Activated T-cell treated with anti-CD3 and anti-CD28 coated beads, Interleukin-2, amount 50 U/mL, for 72 hours (primary cell): ENCODE measurements around the gene DDX49. TPM values are rescaled to one million over a fixed set of nuclear protein-coding genes. Genes with fewer than 3 reads are reported as not detected.
"Not testable (repeated sequence)": the region's sequence is repeated elsewhere in the genome, so short reads cannot be mapped to it uniquely, and the experiment has no call there.

Experiments
- ATAC-seq, 2 donors: fragments of 150-1000 bp; cut with Tn5 transposase; replicated peaks in 1 of 2; 2 replicates each; pipeline ENCODE4 v1.10.0; 2021; ENCODE audit warnings: moderate library complexity in 2 of 2, mild to moderate bottlenecking in 1 of 2
- DNase-seq, 2 donors: peaks; one replicate each; pipeline ENCODE4 v3.0.0; 2021 to 2022; ENCODE audit warnings: mixed read lengths in 1 of 2
- H3K27ac Mint-ChIP-seq: one replicate; pipeline ENCODE4 v1.8.0; 2022; ENCODE audit warnings: mild to moderate bottlenecking, moderate library complexity, mixed read lengths
- H3K27me3 Mint-ChIP-seq: one replicate; pipeline ENCODE4 v1.8.0; 2022; ENCODE audit warnings: low read depth, mixed read lengths
- H3K36me3 Mint-ChIP-seq, 2 donors: one replicate each; pipeline ENCODE4 v1.8.0; 2022; ENCODE audit warnings: mixed read lengths in 2 of 2, mild to moderate bottlenecking in 1 of 2; ENCODE audit not compliant: insufficient read depth in 2 of 2
- H3K4me1 Mint-ChIP-seq: one replicate; pipeline ENCODE4 v1.8.0; 2022; ENCODE audit warnings: low read depth, mixed read lengths
- H3K4me3 Mint-ChIP-seq, 2 donors: one replicate each; pipeline ENCODE4 v1.8.0; 2022; ENCODE audit warnings: mild to moderate bottlenecking in 2 of 2, mixed read lengths in 2 of 2, moderate library complexity in 2 of 2
- H3K9me3 Mint-ChIP-seq, 2 donors: one replicate each; pipeline ENCODE4 v1.8.0; 2022; ENCODE audit warnings: mixed read lengths in 2 of 2
- total RNA-seq, 2 donors: library from RNA; stranded (reverse); gene quantifications; one replicate each; pipeline ENCODE4 v1.2.3, GENCODE V29; 2022

Gene DDX49
- total RNA-seq, 2 donors from 2014 or later, result 46.4 to 68.5 TPM

- Mint-ChIP-seq H3K27me3 (peaks cover 24% of the 10 kb centered on the region), H3K4me1 (peaks cover 11% of the 10 kb centered on the region), H3K27ac (no peak overlapping the region), H3K9me3 (no peaks in the 10 kb centered on the region), H3K36me3 (peaks cover 0 to 2% of the 10 kb centered on the region in 2 donors), H3K4me3 (no peak overlapping the region)
- DNase-seq (no peak), ATAC-seq (no peak)
Observed at GRCh38 chr19:18898607-18899408, 20.7 kb upstream of the DDX49 start.

- peaks cover 17% of the 10 kb centered on the region for H3K27me3 Mint-ChIP-seq
- peaks cover 11% of the 10 kb centered on the region for H3K4me1 Mint-ChIP-seq
- H3K9me3 Mint-ChIP-seq, result no peaks in the 10 kb centered on the region
- H3K4me3 Mint-ChIP-seq, result no peak overlapping the region
- H3K36me3 Mint-ChIP-seq, result peaks cover under 1 to 2% of the 10 kb centered on the region in 2 donors
- ATAC-seq (no peak), DNase-seq (no peak)
- H3K27ac Mint-ChIP-seq, result no peak overlapping the region
Observed at GRCh38 chr19:18899624-18900560, 19.6 kb upstream of the DDX49 start.

GRCh38 chr19:18900700-18901481 lies 18.6 kb upstream of the DDX49 start:
- DNase-seq, result no peak
- H3K36me3 Mint-ChIP-seq, result peaks cover 1 to 2% of the 10 kb centered on the region in 2 donors
- ATAC-seq, result no peak
- H3K9me3 Mint-ChIP-seq, result no peaks in the 10 kb centered on the region
- H3K27me3 Mint-ChIP-seq, result peaks cover 17% of the 10 kb centered on the region
- H3K4me3 Mint-ChIP-seq, result no peak overlapping the region
- H3K4me1 Mint-ChIP-seq, result peaks cover 11% of the 10 kb centered on the region
- H3K27ac Mint-ChIP-seq, result no peak overlapping the region

- no peaks in the 10 kb centered on the region for H3K9me3 Mint-ChIP-seq
- no peak overlapping the region for H3K27ac Mint-ChIP-seq
- ATAC-seq (no peak), DNase-seq (no peak)
- H3K27me3 Mint-ChIP-seq, result peaks cover 14% of the 10 kb centered on the region
- H3K36me3 Mint-ChIP-seq, result peaks cover under 1 to 4% of the 10 kb centered on the region in 2 donors
- H3K4me1 Mint-ChIP-seq, result peaks cover 9% of the 10 kb centered on the region
- no peak overlapping the region for H3K4me3 Mint-ChIP-seq
Observed at GRCh38 chr19:18901491-18901890, 18.0 kb upstream of the DDX49 start.

DNA sequence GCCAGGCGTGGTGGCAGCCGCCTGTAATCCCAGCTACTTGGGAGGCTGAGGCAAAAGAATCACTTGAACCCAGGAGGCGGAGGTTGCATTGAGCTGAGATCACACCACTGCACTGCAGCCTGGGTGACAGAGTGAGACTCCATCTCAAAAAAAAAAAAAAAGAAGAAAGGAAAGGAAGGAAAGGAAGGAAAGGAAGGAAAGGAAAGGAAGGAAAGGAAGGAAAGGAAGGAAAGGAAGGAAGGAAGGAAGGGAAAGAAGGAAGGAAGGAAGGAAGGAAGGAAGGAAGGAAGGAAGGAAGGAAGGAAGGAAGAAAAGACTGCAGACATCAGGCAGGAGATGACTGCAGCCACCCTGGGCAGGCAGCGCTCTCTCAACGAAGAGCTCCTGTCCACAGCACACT lies 17.0 kb upstream of the DDX49 start:
- not testable (repeated sequence) for H3K9me3 Mint-ChIP-seq, H3K4me3 Mint-ChIP-seq, DNase-seq, H3K27me3 Mint-ChIP-seq, H3K27ac Mint-ChIP-seq, H3K36me3 Mint-ChIP-seq, H3K4me1 Mint-ChIP-seq, ATAC-seq

DNA sequence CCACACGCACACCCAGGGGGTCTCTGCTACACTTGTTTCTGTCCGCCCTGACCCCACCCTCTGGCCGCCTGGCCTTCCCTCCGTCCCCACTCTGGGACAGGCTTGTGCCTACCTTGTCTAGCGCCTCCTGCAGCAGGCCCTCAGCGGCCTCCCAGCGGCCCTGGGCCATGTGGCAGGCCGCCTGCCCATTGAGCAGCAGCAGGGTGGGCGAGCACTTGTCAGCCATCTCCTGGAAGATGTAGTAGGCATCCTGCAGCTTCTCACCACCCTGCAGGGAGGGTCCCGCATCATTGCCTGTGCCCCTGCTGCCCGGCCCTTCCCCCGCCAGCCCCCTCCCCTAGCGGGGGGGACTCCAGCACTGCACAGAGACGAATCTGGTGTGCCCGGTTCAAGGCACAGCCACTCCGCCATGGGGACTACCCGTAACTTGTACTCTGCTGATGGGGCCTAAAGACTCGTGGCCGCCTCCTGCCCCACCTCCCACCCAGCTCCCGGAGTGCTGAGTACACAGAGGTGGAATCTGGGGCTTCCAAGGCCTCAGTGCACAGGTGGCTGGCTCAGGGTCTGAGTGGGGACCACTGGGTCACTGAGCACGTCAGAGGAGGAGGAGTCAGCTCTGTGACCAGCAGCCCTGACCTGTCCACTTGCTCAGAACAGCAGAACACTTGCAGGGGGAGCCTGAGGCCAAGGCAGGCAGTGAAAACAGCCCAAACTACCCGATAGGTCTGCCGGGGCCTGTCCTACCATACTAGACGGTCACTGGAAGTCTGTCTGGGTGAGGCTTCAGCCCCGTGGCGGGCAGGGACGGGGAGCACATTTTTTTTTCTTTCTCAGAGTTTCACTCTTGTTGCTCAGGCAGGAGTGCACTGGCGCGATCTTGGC lies 16.1 kb upstream of the DDX49 start:
- Mint-ChIP-seq H3K4me3 (no peak overlapping the region), H3K27ac (no peak overlapping the region), H3K4me1 (no peaks in the 10 kb centered on the region), H3K36me3 (peaks cover 0 to 4% of the 10 kb centered on the region in 2 donors), H3K27me3 (no peaks in the 10 kb centered on the region), H3K9me3 (no peaks in the 10 kb centered on the region)
- no peak for DNase-seq
- no peak for ATAC-seq

DNA sequence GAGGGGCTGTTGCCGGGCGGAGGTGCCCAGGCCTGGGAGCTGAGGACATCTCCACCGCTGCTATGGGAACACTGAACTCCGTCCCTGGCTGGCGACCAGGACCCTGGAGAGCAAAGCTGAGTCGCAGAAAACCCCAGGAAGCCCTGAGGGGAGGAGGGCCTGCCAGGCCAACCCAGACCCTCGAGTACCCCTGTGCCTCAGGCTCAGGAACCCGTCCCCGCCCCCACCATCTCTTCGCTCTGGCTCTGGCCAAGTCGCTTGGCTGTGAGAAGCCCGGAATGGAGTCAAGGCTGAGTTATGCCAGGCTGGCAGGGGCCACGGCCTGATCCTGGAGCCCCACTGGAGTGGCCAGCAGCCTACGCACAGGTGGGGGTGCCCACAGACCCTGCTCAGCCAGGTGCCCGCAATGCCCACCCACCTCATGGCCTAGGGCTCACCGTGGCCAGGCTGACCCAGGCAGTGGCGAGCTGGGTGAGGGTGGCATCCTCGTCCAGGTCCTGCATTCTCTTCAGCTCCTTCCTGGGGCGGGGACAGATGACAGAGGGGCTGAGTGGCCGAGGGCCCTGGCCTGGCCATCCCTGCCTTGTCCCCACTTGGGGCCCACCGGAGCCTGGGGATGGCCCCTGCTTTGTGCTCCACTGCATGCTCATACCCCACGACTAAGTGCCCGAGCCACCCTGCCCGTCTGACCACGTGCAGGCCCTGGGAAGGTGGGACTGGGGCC lies 15.0 kb upstream of the DDX49 start:
- no peaks in the 10 kb centered on the region for H3K4me1 Mint-ChIP-seq
- no peak for DNase-seq
- no peaks in the 10 kb centered on the region for H3K27me3 Mint-ChIP-seq
- ATAC-seq, result no peak
- no peak overlapping the region for H3K4me3 Mint-ChIP-seq
- H3K36me3 Mint-ChIP-seq, result peaks cover 0 to 4% of the 10 kb centered on the region in 2 donors
- no peaks in the 10 kb centered on the region for H3K9me3 Mint-ChIP-seq
- H3K27ac Mint-ChIP-seq, result no peak overlapping the region

DNA sequence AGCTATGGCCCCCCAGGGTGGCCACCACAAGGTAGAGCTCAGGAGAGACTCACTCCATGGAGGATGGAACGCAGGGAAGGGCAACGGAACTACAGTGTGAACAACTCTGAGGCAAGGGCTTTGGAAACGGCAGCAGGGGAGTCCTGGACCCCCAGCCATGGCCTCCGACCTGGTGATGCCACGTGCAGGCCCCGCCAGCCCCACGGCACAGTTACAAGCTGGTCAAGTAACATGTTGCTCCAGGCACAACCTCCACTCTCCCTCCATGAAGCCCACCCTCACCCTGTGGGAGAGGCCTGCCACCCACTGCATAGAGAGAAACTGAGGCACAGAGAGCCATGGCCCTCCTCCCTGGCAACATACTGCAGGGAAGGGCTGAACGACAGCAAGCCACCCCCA lies 14.5 kb upstream of the DDX49 start:
- Mint-ChIP-seq H3K4me3 (no peak overlapping the region), H3K27me3 (no peaks in the 10 kb centered on the region), H3K36me3 (peaks cover 0 to 4% of the 10 kb centered on the region in 2 donors), H3K4me1 (no peaks in the 10 kb centered on the region), H3K27ac (no peak overlapping the region), H3K9me3 (no peaks in the 10 kb centered on the region)
- DNase-seq, result no peak
- no peak for ATAC-seq

GRCh38 chr19:18905513-18906236 lies 13.8 kb upstream of the DDX49 start:
- Mint-ChIP-seq H3K27me3 (no peaks in the 10 kb centered on the region), H3K4me3 (no peak overlapping the region), H3K36me3 (peaks cover 0 to 4% of the 10 kb centered on the region in 2 donors), H3K27ac (no peak overlapping the region), H3K4me1 (no peaks in the 10 kb centered on the region), H3K9me3 (no peaks in the 10 kb centered on the region)
- no peak for ATAC-seq
- DNase-seq, result no peak

DNA sequence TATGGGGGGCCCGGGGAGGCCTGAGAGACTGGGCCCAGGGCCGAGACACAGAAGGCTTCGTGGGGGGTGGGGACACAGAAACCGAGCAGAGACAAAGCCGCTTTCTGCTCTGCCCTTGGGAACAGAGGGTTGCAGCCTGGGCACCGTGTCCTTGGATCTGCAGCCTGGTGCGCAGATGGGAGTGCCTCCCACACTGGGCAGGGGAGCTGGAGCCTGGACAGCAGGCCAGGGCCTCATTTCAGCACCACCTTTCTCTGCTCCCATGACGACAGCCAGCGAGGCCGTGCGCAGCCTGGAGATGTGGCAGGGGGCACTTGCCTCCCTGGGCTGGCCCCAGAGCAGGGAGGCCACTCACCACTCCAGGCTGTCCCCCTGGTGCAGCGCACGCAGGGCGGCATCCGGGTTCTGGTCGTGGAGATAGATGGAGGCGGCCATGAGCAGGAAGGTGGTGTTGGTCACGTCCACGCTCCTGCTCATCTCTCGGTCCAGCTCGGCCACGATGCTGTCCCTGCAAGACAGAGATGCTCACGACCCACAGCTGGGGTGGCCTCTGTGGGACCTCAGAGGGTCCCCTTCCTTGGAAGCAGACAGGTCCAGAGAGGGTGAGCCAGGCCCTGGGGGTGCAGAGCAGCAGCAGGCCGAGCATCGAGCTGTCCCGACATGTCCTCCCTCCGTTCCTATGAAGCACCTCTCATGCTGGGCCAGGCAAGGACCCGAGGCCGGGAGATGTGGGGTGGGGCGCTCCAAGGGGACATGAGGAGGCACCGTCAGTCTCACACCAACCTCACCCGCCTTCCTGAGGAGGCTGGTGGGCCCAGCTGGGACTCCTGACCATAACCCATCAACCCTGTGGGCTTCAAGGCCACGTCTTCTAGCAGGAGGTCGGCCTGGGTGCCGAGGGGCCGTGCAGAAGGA lies 12.7 kb upstream of the DDX49 start:
- no peak overlapping the region for H3K4me3 Mint-ChIP-seq
- H3K27me3 Mint-ChIP-seq, result no peaks in the 10 kb centered on the region
- H3K9me3 Mint-ChIP-seq, result no peaks in the 10 kb centered on the region
- DNase-seq (no peak), ATAC-seq (no peak)
- no peaks in the 10 kb centered on the region for H3K4me1 Mint-ChIP-seq
- peaks cover 0 to 5% of the 10 kb centered on the region in 2 donors for H3K36me3 Mint-ChIP-seq
- H3K27ac Mint-ChIP-seq, result no peak overlapping the region
